ENCODE data around the gene ICA1. TPM values are rescaled to one million over a fixed set of nuclear protein-coding genes. Genes with fewer than 3 reads are reported as not detected.

ICA1 gene
- total and polyA plus RNA-seq, 2 of the 4 experiments (the other 2 are of a cell fraction), result not detected

GRCh38 chr7:8135417-8135816 lies 126.5 kb downstream of the ICA1 start:
- Histone ChIP-seq H3K4ac (ENCODE audit: low read depth, low read length) (no peak overlapping the region), H3K36me3 (ENCODE audit: control insufficient read depth, insufficient read depth, low read length) (no peaks in the 10 kb centered on the region), H2AK9ac (replicated peaks; ENCODE audit: low read depth, low read length, poor library complexity) (no peak overlapping the region), H3K4me1 (ENCODE audit: control insufficient read depth, insufficient read depth, low read length) (no peaks in the 10 kb centered on the region), H3K18ac (ENCODE audit: low read depth, low read length) (no peak overlapping the region), H3K27ac (ENCODE audit: insufficient read depth, low read length) (no peak overlapping the region), H3K9me3 (ENCODE audit: control insufficient read depth, insufficient read depth, low read length) (no peaks in the 10 kb centered on the region), H3K79me1 (ENCODE audit: low read depth in 1 of 2, low read length in 2 of 2) (no peaks in the 10 kb centered on the region), H3K27me3 (ENCODE audit: control insufficient read depth, insufficient read depth, low read length) (no peaks in the 10 kb centered on the region), H3K9me1 (ENCODE audit: insufficient read depth, low read length) (no peaks in the 10 kb centered on the region), H3K56ac (ENCODE audit: extremely low read depth, insufficient read depth, low read length) (no peak overlapping the region), H3K4me3 (ENCODE audit: insufficient read depth, low read depth, low read length) (no peak overlapping the region), H4K91ac (ENCODE audit: insufficient read depth, low read depth, low read length) (no peak overlapping the region), H2BK120ac (ENCODE audit: low read depth, low read length) (no peak overlapping the region), H2BK15ac (ENCODE audit: low read depth, low read length) (no peak overlapping the region), H2AFZ (replicated peaks; ENCODE audit: low read length, poor library complexity) (no peak overlapping the region), H2AK5ac (ENCODE audit: low read depth, low read length) (no peak overlapping the region), H4K5ac (ENCODE audit: low read depth, low read length) (no peak overlapping the region), H4K20me1 (ENCODE audit: insufficient read depth, low read length) (no peaks in the 10 kb centered on the region), H2BK5ac (ENCODE audit: low read depth, low read length, poor library complexity, severe bottlenecking) (no peak overlapping the region), H3K9ac (ENCODE audit: low read depth, low read length) (no peak overlapping the region), H2BK20ac (ENCODE audit: low read depth, low read length) (no peak overlapping the region), H3K14ac (replicated peaks; ENCODE audit: low read depth, low read length) (no peak overlapping the region), H3K23ac (ENCODE audit: low read depth, low read length) (no peak overlapping the region), H3K4me2 (ENCODE audit: low read depth, low read length) (no peak overlapping the region), H4K8ac (ENCODE audit: low read depth in 2 of 2, low read length in 2 of 2) (no peak overlapping the region)
- ChIA-PET POLR2A (ENCODE audit: unreplicated experiment) (no interaction called here), CTCF (no interaction called here)
- DNase-seq, result no peak
- 87% methylated on average over 3 of the region's 3 CpGs; no CpG with 5 or more reads in 1 of the 2 experiments for WGBS, 2 experiments (ENCODE audit: extremely low coverage in 2 of 2, insufficient read length in 1 of 2)
- in situ Hi-C loops (cut with MboI; ENCODE audit: low sequenced_read_pairs), result no loop called here
- dilution Hi-C loops (cut with HindIII; ENCODE audit: low sequenced_read_pairs, unreplicated experiment), result no loop called here
- intact Hi-C loops (cut with micrococcal nuclease), result no loop called here
- no peak for ATAC-seq (ENCODE audit: low read depth)
- BruUV-seq (replicated peaks), result no TSS peak
- TF ChIP-seq CEBPB (IDR thresholded peaks at IDR 0.05; ENCODE audit: low read depth, low read length) (no peak), POLR2A (IDR thresholded peaks at IDR 0.05; ENCODE audit: low read depth, low read length) (no peak), NFE2L2 (IDR thresholded peaks at IDR 0.05; ENCODE audit: low read depth, low read length) (no peak), SMC3 (IDR thresholded peaks at IDR 0.05; ENCODE audit: low read depth, low read length) (no peak), MAFK (IDR thresholded peaks at IDR 0.05; ENCODE audit: low read depth, low read length) (no peak), RCOR1 (IDR thresholded peaks at IDR 0.05; ENCODE audit: insufficient replicate concordance, low read length) (no peak), RFX5 (IDR thresholded peaks at IDR 0.05; ENCODE audit: low read depth, low read length) (no peak), CHD1 (IDR thresholded peaks at IDR 0.05; ENCODE audit: low read depth, low read length) (no peak), FOS (IDR thresholded peaks at IDR 0.05; ENCODE audit: low read depth, low read length) (no peak), RAD21 (IDR thresholded peaks at IDR 0.05; ENCODE audit: low read length) (no peak), MAZ (IDR thresholded peaks at IDR 0.05; ENCODE audit: borderline replicate concordance, low read depth, low read length) (no peak)
- TF ChIP-seq, protein P1, sequence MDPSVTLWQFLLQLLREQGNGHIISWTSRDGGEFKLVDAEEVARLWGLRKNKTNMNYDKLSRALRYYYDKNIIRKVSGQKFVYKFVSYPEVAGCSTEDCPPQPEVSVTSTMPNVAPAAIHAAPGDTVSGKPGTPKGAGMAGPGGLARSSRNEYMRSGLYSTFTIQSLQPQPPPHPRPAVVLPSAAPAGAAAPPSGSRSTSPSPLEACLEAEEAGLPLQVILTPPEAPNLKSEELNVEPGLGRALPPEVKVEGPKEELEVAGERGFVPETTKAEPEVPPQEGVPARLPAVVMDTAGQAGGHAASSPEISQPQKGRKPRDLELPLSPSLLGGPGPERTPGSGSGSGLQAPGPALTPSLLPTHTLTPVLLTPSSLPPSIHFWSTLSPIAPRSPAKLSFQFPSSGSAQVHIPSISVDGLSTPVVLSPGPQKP (IDR thresholded peaks at IDR 0.05; ENCODE audit: borderline replicate concordance, low read depth, low read length), result no peak

Measured in IMR-90 (cell line).